ENCODE data around the gene ACYP2.

Gene ACYP2

DNA sequence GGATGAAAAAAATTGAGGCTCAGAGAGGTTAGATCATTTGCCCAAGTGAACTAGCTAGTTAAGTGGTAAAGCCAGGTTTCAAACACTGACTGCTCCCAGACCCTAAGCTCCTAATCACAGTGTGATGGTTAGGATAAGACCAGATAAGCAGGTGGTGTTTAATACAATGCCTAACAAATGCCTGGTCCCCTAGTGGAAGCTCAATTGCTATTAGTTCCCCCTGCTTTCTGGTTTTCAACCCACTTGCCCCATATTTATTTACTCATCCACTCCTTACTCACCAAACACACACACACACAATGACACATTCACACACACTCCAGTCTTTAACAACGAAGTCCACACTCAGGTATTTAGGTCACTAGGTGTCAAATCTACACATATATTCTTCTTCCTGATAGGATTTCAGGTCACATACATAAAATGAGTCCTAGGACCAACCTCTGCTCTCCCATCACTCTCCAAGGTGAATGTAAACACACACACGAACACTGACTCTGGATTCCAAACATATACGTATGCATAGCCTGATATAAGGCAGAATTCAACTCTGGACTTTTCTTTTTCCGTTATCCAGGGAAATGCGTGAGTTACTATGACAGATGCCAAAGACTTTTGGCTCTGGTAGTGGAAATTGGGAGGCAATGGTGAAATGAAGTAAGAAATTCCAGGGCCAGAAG, 214.2 kb downstream of the ACYP2 start:
- DNase-seq (ENCODE audit: low read depth) = no peak

DNA sequence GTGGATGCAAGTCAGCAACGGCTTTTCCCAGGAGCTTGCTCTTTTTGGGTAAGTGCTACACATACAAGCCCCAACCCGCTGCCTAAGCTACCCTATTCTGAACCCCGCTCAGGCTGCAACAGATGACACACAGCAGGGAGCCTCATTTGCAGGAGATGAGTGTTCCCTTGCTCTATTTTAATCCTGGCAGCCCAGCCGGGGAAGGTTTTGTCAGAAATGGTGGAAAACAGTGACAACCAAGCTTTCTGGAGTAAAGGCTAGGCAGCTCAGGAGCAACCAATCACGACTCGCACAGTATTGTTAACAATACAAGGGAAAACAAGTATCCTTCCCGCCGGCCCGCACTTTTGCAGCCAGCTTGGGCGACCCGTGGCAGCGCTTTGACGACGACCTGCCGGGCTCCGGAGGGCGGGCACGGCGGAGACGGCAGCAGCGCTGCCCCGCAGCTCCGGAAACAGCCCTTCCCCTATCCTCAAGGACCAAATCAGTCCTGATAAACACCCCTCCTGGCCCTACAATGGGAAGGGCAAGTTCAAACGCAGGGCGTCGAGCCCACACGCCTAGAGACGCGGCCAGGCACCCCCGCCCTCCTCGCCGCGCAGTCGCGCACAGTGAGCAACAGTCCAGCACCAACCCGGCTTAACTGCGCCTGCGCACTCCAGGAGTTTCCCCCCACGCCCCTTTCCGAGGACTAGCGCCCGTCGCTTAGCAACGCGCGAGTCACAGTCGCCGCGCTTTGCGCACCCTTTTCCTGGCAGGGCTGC, 214.9 kb downstream of the ACYP2 start:
- DNase-seq (ENCODE audit: low read depth) = peak; percentile 77

DNA sequence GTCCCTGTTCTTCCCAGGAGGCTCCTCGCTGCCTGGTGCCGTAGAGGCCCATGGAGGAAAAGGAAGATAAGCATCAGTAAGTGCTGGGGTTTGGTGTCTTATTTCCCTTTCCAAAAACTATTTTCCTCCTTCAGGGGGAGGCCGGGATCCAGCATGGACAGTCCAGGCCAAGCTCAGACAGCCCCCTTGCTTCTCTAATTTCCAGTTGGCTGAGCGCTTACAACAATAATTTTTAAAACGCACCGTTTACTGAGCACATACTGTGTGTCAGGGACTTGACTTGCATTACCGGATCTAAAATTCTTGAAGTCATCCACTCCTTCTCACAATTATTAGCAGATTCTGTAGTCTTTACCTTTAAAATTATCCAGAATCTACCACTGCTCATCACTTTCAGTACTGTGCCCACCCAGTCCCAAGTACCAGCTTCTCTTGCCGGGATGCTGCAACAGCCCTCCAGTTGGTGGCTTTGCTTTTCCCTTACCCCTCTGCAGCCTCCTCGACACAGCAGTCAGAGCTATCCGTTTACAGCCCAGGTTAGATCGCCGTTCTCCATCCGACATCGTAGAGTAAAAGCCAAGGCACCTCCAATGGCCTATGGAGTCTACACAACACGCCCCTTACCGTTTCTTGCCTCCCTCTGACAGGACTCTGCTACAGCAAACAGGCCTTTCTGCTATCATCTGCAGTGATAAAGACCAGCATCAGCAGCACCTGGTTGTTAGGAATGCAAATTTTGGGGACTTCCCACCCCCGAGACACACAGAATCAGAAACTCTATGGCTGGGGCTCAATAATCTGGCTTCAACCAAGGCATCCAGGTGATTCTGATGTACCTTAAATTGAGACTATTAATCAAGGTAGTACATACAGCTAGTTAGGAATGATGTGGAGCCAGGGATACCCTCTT, 215.8 kb downstream of the ACYP2 start:
- DNase-seq (ENCODE audit: low read depth) = no peak

DNA sequence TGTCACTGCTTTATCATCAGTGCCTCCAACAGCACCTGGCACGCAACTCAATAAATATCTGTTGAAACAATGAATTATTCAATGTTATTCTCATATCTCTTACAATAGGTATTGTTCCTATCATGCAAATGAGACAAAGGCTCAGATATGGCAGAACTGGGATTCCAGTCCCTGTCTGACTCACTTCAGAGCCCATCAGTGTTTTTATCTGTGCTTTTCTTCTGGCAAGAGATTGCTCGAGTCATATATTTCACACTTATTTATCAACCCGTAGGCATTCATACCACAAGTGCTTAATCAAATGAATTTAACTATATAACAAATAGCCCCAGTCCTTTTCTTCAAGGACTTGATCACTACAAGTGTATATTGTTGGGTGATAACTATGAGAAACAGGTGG, 217.0 kb downstream of the ACYP2 start:
- no peak for DNase-seq (ENCODE audit: low read depth)

DNA sequence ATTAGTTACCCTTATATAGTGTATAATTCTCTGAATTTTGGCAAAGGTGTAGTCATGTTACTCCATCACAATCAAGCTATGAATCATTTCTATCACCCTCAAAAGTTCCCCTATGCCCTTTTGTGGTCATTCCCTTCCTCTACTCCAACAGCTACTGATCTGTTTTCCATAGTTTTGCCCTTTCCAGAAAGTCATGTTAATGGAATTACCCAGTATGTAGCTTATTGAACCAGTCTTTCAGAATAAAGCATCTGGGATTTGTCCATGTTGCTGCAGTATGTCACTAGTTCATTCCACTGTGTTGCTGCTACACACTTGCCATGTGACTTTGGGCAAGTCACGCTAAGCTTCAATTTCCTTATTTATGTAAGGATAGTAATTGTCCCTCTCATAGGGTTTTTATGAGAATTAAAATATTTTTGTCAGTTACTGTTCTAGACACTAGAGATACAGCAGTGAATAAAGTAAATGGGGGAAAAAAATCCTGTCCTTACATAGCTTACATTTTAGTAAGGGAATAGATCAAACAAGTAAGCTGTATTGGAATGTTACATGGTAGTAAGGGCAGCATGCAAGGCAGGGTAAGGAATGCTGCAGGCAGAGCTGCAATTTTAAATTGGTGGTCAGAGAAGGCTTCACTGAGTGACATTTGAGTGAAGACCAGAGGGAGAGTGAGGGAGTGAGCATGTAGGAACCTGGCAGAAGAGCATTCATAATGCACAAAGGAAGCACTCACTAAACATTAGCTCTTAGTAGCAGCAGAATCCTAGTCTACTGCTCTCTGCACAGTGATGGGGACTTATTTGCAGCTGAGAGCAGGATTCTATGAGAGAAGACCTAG, 220.9 kb downstream of the ACYP2 start:
- DNase-seq (ENCODE audit: low read depth) = peak; percentile 37

DNA sequence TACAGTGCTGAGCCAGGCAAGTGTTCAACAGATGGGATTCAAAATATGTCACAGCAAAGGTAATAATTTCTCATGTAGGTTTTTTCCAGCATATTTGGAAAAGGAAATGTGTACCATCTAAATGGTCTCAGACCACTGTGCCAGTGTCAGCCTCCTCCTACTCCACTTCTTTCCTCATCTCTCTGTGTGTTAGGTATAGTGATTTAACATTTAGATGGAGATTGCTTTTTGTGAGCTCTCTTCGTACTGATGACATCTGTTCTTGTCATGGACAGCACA, 221.5 kb downstream of the ACYP2 start:
- DNase-seq (ENCODE audit: low read depth) = no peak

DNA sequence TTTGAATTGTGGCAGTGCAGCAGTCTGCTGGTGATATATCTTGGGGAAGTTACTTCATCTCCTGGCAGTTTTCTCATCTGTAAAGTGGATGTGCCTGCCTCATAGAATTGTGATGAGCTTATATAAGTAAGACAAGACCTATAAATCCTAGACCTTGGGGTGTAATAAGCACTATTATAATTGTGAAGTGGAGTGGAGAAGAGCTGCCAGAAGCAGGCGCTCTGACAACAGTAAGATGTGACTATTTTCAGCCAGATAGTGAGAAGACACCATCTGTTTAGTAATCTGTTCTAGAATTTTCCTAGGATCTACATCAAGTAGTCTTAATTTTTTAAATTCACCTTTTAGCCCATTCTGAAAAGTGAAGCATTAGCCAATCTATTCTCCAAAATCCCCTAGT, 226.2 kb downstream of the ACYP2 start:
- DNase-seq (ENCODE audit: low read depth) = no peak

DNA sequence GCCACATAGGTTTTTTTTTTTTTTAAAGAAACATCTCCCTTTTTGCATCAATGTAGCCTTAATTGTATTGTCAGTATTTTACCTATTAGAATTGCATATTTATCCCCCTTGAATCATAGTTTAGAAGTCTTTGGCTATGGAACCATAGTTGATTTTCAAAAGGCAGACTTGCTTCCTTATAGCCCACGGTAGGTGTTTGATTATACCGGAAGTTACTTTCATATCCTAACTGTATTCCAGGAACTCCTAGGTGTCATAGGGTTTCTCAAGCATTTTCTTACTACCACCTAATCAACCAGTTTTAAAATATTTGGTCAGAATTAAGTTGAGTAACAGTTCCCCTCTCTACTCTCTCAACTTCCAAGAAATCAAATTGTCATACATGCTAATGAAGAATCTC, 227.2 kb downstream of the ACYP2 start:
- no peak for DNase-seq (ENCODE audit: low read depth)

DNA sequence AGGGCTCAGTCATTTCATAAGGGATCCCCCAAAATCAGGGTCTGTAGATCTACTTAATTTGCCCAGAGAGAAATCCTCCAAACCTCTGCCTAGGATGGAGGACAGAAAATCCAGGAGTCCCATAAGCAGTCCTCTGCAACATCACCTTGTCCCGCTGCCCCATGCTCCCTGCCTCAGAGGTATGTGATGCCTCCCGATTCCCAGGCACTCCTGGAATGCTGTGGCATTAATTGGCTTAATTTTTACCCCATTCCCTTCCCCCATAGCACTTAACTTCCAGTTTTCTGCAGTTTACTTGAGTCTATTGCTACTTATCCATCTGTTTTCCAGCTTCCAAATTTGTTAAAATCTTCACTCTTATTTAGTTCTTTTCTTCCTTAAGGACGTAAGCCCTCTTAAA, 232.2 kb downstream of the ACYP2 start:
- no peak for DNase-seq (ENCODE audit: low read depth)

DNA sequence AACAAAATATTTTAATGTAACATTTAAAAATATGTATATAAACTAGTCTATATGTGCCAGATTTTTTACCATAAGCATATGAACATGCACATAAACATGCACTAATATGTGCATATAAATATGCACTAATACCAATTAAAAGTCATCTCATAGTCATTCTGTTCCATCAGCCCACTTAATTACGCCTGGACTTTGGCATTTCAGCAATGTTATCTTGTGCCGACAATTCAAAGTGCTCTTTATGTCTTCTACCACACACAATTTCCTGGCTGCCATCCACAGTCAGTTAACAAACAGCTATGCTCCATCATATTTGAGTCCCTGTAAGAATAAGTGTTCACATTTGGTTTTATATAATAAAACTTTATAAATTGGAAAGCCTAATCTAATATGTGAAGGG, 233.2 kb downstream of the ACYP2 start:
- no peak for DNase-seq (ENCODE audit: low read depth)

DNA sequence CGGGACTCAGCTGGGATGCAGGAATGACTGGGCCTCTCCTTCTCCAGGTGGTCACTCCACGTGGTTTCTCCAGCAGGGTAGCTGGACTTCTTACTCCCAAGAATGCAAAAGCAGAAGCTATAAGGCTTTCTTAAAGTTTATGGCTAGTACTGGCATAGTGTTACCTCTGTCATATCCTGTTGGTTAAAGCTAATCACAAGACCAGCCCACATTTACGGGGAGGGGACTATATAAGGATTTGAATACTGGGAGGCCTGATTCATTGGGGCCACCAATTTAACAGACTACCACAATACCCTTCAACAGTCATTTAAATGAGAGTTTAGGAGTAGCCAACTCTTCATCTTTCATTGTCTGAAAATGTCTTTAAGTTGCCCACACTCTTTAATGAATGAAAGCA, 235.0 kb downstream of the ACYP2 start:
- DNase-seq (ENCODE audit: low read depth) = no peak

DNA sequence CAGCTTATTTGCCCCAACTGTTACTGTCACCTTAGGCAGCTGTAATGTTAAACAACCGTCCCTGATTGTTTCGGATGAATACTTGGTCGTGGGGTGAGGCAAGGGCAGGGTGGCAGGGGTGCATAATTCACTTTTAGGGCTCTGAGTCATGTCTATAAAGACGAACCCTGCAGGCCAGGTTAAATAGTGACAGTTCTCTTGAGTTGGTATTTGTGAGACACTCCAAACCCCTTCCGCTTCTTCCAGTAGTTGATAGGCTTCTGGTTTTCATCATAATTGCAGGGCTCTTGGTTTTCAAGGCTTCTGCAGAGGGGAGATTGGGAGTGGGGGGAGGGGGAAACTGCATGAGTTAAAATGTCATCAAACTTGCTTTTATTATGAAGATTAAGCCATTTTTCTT, 237.8 kb downstream of the ACYP2 start:
- DNase-seq (ENCODE audit: low read depth) = no peak
